HUES48 (cell line): ENCODE data around the gene ANKRD11.

Experiments used
- H3K27ac ChIP-seq: one replicate; pipeline ENCODE4 v1.7.0; 2013; ENCODE audit warnings: low read depth, low read length, inconsistent platforms
- H3K27me3 ChIP-seq: 2 replicates; pipeline ENCODE4 v1.6.1; 2013; ENCODE audit warnings: mild to moderate bottlenecking, low read length; ENCODE audit not compliant: control insufficient read depth, insufficient read depth
- H3K36me3 ChIP-seq: 2 replicates; pipeline ENCODE4 v1.6.1; 2013; ENCODE audit warnings: low read length; ENCODE audit not compliant: control insufficient read depth, insufficient read depth
- H3K4me1 ChIP-seq: 2 replicates; pipeline ENCODE4 v1.6.1; 2013; ENCODE audit warnings: mild to moderate bottlenecking, low read length; ENCODE audit not compliant: control insufficient read depth, insufficient read depth
- H3K4me3 ChIP-seq: 2 replicates; pipeline ENCODE4 v1.5.1; 2013; ENCODE audit warnings: mild to moderate bottlenecking, low read depth, low read length
- H3K9ac ChIP-seq: 2 replicates; pipeline ENCODE4 v1.6.1; 2013; ENCODE audit warnings: mild to moderate bottlenecking, low read depth, low read length, moderate library complexity
- H3K9me3 ChIP-seq: 2 replicates; pipeline ENCODE4 v1.6.1; 2013; ENCODE audit warnings: low read length; ENCODE audit not compliant: control insufficient read depth, insufficient read depth

Gene ANKRD11

DNA sequence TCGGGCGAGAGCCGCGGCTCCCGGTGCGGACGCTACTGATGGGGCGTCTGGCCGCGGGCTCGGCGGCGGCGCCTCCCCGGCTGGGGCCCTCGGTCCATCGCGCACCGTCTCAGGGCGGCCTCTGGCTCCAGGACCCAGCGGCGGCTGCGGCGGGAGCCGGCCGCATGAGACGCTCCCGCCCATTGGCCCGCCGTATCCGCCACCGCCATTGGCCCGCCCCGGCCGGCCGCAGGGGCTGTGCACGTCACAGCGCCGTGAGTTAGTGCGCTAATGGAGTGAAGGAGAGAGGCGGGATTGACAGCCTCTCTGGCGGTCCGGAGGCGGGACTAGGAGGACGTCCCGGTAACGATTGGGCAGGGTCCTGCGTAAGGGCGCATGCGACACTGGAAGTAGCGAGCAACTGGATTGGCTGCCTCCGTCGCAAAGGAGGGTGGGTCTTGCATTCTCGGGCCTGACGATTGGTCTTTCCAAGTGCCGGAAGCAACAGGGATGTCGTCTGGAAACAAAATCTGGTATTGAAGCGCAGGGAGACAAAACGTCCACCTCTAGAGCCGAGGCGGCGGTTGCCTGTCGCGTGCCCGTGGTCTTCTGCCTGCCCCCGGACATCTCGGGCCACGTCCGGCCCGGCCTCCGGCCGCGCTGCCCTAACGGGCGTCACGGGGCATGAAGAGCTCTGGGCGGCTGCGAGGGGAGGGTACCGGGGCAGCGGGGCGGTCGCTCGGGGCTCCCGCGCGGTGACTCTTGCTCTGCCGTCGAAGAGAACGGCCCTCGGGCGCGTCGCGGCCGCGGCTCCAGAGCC is at the start of gene ANKRD11:
Gene ANKRD11, minus strand, starts transcription at position 123 of the 799 bp plus-strand sequence. CDS start 173,542 bp downstream, outside the sequence.
- Histone ChIP-seq H3K9me3 (no peaks in the 10 kb centered on the region), H3K36me3 (no peaks in the 10 kb centered on the region), H3K27ac (peak within 1 kb of the TSS; percentile 91), H3K4me3 (peak within 1 kb of the TSS; percentile 91), H3K4me1 (peaks cover 22% of the 10 kb centered on the region), H3K9ac (peak within 1 kb of the TSS; percentile 77), H3K27me3 (no peaks in the 10 kb centered on the region)

- Histone ChIP-seq H3K27ac (no peak overlapping the region), H3K36me3 (peaks cover 69% of the 10 kb centered on the region)
These were observed 47.9 kb upstream of the ANKRD11 start for GRCh38 chr16:89538286-89538685.

DNA sequence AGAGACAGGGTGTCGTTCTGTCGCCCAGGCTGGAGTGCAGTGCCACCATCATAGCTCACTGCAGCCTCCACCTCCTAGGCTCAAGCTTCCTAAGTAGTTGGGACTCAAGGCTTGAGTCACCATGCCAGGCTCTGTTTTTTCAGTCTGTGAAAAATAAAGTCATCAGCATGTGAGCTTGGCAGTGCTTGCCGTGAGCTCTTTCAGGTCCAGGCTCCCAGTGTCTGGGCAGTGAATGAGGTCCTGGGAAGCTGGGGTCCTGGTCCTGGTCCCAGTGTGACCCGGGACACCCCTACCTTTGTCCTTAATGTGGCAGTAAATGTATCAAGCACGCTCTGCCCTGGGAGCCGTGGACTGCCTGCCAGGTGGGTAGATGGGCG is 47.2 kb upstream of the ANKRD11 start:
- Histone ChIP-seq H3K9me3 (no peaks in the 10 kb centered on the region), H3K9ac (no peak overlapping the region), H3K27ac (no peak overlapping the region), H3K27me3 (no peaks in the 10 kb centered on the region), H3K4me1 (no peaks in the 10 kb centered on the region), H3K36me3 (peaks cover 74% of the 10 kb centered on the region), H3K4me3 (no peak overlapping the region)

More at GRCh38 chr16:89538286-89538685, 47.9 kb upstream of the ANKRD11 start:
- Histone ChIP-seq H3K4me3 (no peak overlapping the region), H3K27me3 (no peaks in the 10 kb centered on the region), H3K4me1 (no peaks in the 10 kb centered on the region), H3K9ac (no peak overlapping the region), H3K9me3 (no peaks in the 10 kb centered on the region)

DNA sequence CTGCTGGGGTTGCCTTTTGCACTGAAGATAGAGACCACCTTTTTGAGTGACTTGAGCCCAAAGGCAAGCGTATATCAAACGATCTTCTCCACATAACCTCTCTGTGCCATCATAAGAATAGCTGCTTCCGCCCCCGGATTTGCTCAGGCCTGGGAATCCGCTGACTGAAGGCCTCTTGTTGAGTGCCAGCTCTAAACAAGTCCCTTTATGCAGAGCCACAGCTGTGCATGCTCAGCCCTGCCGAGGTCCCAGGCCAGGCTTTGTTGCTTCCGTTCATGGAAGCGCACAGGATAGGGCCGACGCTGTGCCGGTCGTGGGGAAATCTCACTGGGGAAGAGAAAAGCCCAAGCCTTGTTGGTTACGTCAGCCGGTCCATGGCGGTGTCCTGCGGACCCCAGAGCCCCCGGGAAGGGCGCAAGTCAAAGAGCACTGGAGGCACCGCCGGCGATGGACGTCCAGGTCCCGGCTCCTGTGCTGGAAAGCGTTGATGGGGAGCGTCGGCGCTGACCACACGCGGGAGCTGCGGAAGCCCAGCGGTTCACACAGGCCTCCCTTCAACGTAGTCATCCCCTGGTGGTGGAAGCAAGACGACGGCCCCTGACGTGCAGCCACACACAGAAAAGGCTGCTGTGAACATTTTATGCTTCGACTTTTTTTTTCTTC is 46.7 kb upstream of the ANKRD11 start:
- Histone ChIP-seq H3K9me3 (no peaks in the 10 kb centered on the region), H3K27me3 (no peaks in the 10 kb centered on the region), H3K9ac (no peak overlapping the region)

GRCh38 chr16:89536371-89536770 is 46.0 kb upstream of the ANKRD11 start:
- Histone ChIP-seq H3K9me3 (no peaks in the 10 kb centered on the region), H3K4me3 (no peak overlapping the region), H3K36me3 (peaks cover 77% of the 10 kb centered on the region), H3K4me1 (no peaks in the 10 kb centered on the region), H3K27me3 (no peaks in the 10 kb centered on the region), H3K27ac (no peak overlapping the region), H3K9ac (no peak overlapping the region)

More for the DNA sequence above, 46.7 kb upstream of the ANKRD11 start:
- no peaks in the 10 kb centered on the region for H3K4me1 ChIP-seq
- H3K27ac ChIP-seq: no peak overlapping the region
- no peak overlapping the region for H3K4me3 ChIP-seq
- H3K36me3 ChIP-seq: peaks cover 75% of the 10 kb centered on the region

DNA sequence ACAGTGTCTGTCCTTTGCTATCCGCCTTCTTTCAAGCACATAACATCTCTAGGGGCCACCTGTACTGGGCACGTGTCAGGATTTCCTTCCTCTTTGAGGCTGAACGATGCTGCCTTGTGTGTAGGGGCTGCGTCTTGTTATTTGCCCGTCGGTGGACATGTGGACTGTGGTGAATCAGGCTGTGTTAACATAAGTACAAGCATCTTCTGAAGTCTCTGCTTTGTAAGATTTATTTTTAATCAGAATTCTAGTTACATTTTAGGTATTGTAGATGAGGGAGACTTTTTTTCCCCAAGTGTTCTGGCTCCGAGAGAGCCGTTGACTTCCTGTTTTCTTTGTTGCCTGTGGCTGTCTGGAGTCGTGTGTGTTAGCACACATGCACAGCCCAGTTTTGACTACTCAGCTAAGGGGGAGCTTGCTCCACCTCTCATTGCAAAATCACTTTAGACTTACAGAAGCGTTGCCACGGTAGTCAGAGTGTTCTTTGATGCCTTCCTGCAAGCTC is 43.9 kb upstream of the ANKRD11 start:
- H3K27ac ChIP-seq: no peak overlapping the region
- H3K4me1 ChIP-seq: no peaks in the 10 kb centered on the region
- no peaks in the 10 kb centered on the region for H3K9me3 ChIP-seq
- no peak overlapping the region for H3K9ac ChIP-seq
- H3K27me3 ChIP-seq: no peaks in the 10 kb centered on the region
- no peak overlapping the region for H3K4me3 ChIP-seq
- peaks cover 80% of the 10 kb centered on the region for H3K36me3 ChIP-seq

DNA sequence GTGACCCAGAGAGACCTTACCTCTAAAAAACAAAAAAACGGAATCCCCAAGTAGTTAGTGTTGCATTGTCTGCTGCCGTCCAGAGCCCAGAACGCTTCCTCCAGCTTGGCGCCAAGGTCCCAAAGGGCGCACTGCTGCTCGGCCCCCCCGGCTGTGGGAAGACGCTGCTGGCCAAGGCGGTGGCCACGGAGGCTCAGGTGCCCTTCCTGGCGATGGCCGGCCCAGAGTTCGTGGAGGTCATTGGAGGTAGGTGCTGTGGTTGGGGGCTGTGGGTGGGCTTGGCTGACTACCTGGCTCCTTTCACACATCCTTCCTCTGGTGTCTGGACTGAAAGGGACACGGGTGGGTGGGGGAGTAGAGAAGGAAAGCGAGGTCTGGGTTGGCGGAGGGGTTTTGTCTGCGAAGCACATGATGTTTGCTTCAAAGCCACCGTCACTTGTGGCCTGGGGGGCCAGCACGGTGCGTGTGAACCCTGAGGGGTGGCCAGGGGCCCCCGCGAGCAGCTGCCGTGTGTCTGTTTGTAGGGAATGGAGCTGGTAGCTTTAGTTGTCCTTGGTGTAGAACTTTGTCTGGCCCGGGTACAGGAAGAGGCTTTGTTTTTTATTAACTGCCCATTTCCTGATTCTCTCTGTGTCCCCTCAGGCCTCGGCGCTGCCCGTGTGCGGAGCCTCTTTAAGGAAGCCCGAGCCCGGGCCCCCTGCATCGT is 41.6 kb upstream of the ANKRD11 start:
- Histone ChIP-seq H3K27ac (no peak overlapping the region), H3K4me1 (no peaks in the 10 kb centered on the region), H3K4me3 (no peak overlapping the region), H3K9ac (no peak overlapping the region), H3K36me3 (peaks cover 82% of the 10 kb centered on the region), H3K9me3 (no peaks in the 10 kb centered on the region), H3K27me3 (no peaks in the 10 kb centered on the region)

DNA sequence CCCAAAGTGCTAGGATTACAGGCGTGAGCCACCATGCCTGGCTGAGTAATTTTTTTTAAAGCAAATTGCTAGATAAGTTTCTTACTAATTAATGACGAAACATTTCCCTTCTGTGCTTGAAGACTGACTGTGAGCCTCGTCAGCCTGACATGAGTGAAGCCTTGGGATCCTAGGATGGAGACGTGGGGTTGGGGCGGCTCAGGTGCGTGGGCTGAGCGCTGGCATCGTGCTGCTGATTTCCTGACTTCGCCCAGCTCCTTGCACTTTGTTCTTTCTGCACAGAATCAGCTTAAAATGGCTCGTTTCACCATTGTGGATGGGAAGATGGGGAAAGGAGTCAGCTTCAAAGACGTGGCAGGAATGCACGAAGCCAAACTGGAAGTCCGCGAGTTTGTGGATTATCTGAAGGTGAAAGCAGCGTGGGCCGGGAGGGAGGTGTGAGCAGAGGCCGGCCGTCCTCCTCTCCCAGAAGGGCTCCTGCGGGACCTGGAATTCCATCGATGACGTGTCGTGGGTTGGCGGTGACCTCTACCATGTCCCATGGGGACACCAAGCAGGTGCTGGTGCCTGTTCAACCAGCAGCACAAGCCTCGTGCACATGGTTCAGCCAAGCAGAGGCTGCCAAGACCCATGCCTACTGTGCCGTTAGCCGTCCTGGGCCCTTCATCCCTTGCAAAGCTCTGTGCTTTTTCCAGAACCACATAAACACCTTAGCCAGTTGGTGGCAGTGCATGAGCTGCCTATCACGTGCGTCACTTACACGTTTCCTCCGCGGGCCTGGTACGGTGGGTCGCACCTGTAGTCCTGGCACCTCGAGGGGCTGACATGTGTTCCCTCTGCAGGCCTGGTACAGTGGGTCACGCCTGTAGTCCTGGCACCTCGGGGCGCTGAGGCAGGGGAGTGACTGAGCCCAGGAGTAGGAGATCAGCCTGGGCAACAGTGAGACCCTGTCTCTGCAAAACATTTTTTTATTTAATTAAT is 40.3 kb upstream of the ANKRD11 start:
- H3K36me3 ChIP-seq: peaks cover 90% of the 10 kb centered on the region

GRCh38 chr16:89529097-89529496 is 38.7 kb upstream of the ANKRD11 start:
- no peak overlapping the region for H3K27ac ChIP-seq
- peaks cover 90% of the 10 kb centered on the region for H3K36me3 ChIP-seq

More for the DNA sequence above, 40.3 kb upstream of the ANKRD11 start:
- Histone ChIP-seq H3K4me1 (no peaks in the 10 kb centered on the region), H3K9ac (no peak overlapping the region), H3K27ac (no peak overlapping the region), H3K27me3 (no peaks in the 10 kb centered on the region), H3K4me3 (no peak overlapping the region), H3K9me3 (no peaks in the 10 kb centered on the region)

More at GRCh38 chr16:89529097-89529496, 38.7 kb upstream of the ANKRD11 start:
- Histone ChIP-seq H3K9me3 (no peaks in the 10 kb centered on the region), H3K27me3 (no peaks in the 10 kb centered on the region), H3K4me3 (no peak overlapping the region), H3K4me1 (no peaks in the 10 kb centered on the region), H3K9ac (no peak overlapping the region)
